SK-N-SH (cell line): ENCODE measurements around the gene TECR. TPM values are rescaled to one million over a fixed set of nuclear protein-coding genes. Genes with fewer than 3 reads are reported as not detected.

Experiments used
- CTCF ChIA-PET: fragments of 300-600, 350-600 bp; formaldehyde crosslinking; extraction: SDS; loops from one replicate; lab custom pipeline; 2021; lab: Yijun Ruan, JAX
- POLR2A ChIA-PET: fragments of 350-600 bp; sonication (Branson Sonifier 250); formaldehyde crosslinking; extraction: SDS; loops from one replicate; lab custom pipeline; 2020; ENCODE audit warnings: antibody characterized with exemption, inconsistent platforms; lab: Yijun Ruan, JAX
- DNase-seq: peaks from one replicate; pipeline ENCODE4 v3.0.0; 2012
- H2AFZ ChIP-seq: fragments of 200-600 bp; sonication (generic); 2 replicates; pipeline ENCODE4 v1.8.1; 2016; ENCODE audit warnings: antibody characterized with exemption, mild to moderate bottlenecking, low read depth
- H3F3A ChIP-seq: fragments of 200-600 bp; sonication (generic); replicated peaks from 2 replicates; pipeline ENCODE3; 2016; ENCODE audit warnings: antibody characterized with exemption, mild to moderate bottlenecking; ENCODE audit not compliant: insufficient read depth
- H3K27ac ChIP-seq, 2 experiments: fragments of 200-500 bp in 1 of 2; fragments of 200-600 bp in 1 of 2; sonication (Bioruptor generic) in 1 of 2; sonication (generic), shearing (Covaris generic) in 1 of 2; 2 replicates each; pipeline versions ENCODE4 v1.5.1 to v1.6.1; 2014 to 2016; ENCODE audit warnings: low read depth in 2 of 2, inconsistent platforms in 1 of 2, low read length in 1 of 2, mild to moderate bottlenecking in 1 of 2, mixed read lengths in 1 of 2
- H3K27me3 ChIP-seq: fragments of 200-600 bp; sonication (generic), shearing (Covaris generic); 2 replicates; pipeline ENCODE4 v1.6.1; 2016; ENCODE audit warnings: mixed run types; ENCODE audit not compliant: insufficient read depth
- H3K36me3 ChIP-seq, 2 experiments: fragments of 200-500 bp in 1 of 2; fragments of 200-600 bp in 1 of 2; sonication (Bioruptor generic) in 1 of 2; sonication (generic) in 1 of 2; replicated peaks in 1 of 2; 2 replicates each; pipeline versions ENCODE3 to v1.5.1; 2014 to 2016; ENCODE audit warnings: low read length in 1 of 2, mild to moderate bottlenecking in 1 of 2; ENCODE audit not compliant: insufficient read depth in 2 of 2, control insufficient read depth in 1 of 2
- H3K4me1 ChIP-seq, 2 experiments: fragments of 200-500 bp in 1 of 2; fragments of 200-600 bp in 1 of 2; sonication (Bioruptor generic) in 1 of 2; sonication (generic), shearing (Covaris generic) in 1 of 2; 2 replicates each; pipeline versions ENCODE4 v1.5.1 to v1.6.1; 2014 to 2016; ENCODE audit warnings: low read depth in 1 of 2, low read length in 1 of 2, mixed run types in 1 of 2; ENCODE audit not compliant: insufficient read depth in 2 of 2, control insufficient read depth in 1 of 2
- H3K4me2 ChIP-seq: fragments of 200-600 bp; sonication (generic), shearing (Covaris generic); 2 replicates; pipeline ENCODE4 v1.6.1; 2017; ENCODE audit warnings: mixed run types
- H3K4me3 ChIP-seq, 2 experiments: fragments of 200-500 bp in 1 of 2; fragments of 200-600 bp in 1 of 2; sonication (Bioruptor generic) in 1 of 2; sonication (generic), shearing (Covaris generic) in 1 of 2; 2 replicates each; pipeline versions ENCODE4 v1.5.1 to v1.8.1; 2014 to 2016; ENCODE audit warnings: low read depth in 2 of 2, inconsistent platforms in 1 of 2, low read length in 1 of 2, mild to moderate bottlenecking in 1 of 2, mixed read lengths in 1 of 2, moderate library complexity in 1 of 2
- H3K79me2 ChIP-seq: fragments of 200-600 bp; sonication (generic); 2 replicates; pipeline ENCODE4 v1.8.1; 2017; ENCODE audit warnings: mild to moderate bottlenecking; ENCODE audit not compliant: insufficient read depth
- H3K9ac ChIP-seq: fragments of 200-600 bp; sonication (generic); 2 replicates; pipeline ENCODE4 v1.6.1; 2017; ENCODE audit warnings: mixed run types
- H3K9me2 ChIP-seq: fragments of 200-600 bp; sonication (generic); 2 replicates; pipeline ENCODE4 v1.6.1; 2017; ENCODE audit warnings: mixed run types
- H3K9me3 ChIP-seq: fragments of 200-600 bp; sonication (generic); 2 replicates; pipeline ENCODE4 v1.6.1; 2017; ENCODE audit warnings: mixed run types, mild to moderate bottlenecking, moderate library complexity
- H4K20me1 ChIP-seq: fragments of 200-600 bp; sonication (generic); 2 replicates; pipeline ENCODE4 v1.6.1; 2017; ENCODE audit warnings: mild to moderate bottlenecking, mixed run types; ENCODE audit not compliant: insufficient read depth
- CHD2 ChIP-seq: fragments of 150-350 bp; IDR thresholded peaks from 2 replicates; pipeline ENCODE4 v1.6.1; 2018; ENCODE audit warnings: low read length; ENCODE audit not compliant: partially characterized antibody
- EP300 ChIP-seq, 2 experiments: IDR thresholded peaks; 2 replicates each; pipeline versions ENCODE4 v1.4.0 to v1.6.1; 2012; ENCODE audit warnings: borderline replicate concordance in 1 of 2, low read depth in 1 of 2, low read length in 1 of 2
- GATA2 ChIP-seq: sonication (generic); formaldehyde crosslinking; IDR thresholded peaks from 2 replicates; pipeline ENCODE4 v1.5.0; 2020; ENCODE audit warnings: mild to moderate bottlenecking, missing genetic modification reagents
- MEF2A ChIP-seq: IDR thresholded peaks from 2 replicates; pipeline ENCODE4 v1.4.0; 2012; ENCODE audit warnings: low read depth, borderline replicate concordance
- POLR2AphosphoS5 ChIP-seq: IDR thresholded peaks from 2 replicates; pipeline ENCODE4 v1.6.1; 2012; ENCODE audit warnings: low read depth, low read length
- RCOR1 ChIP-seq: fragments of 150-350 bp; IDR thresholded peaks from 2 replicates; pipeline ENCODE4 v1.6.1; 2017; ENCODE audit warnings: antibody characterized with exemption, low read length
- RFX5 ChIP-seq: IDR thresholded peaks from 2 replicates; pipeline ENCODE4 v1.6.1; 2012; ENCODE audit warnings: mild to moderate bottlenecking, improper control_type of control experiment, low read length
- TEAD4 ChIP-seq: IDR thresholded peaks from 2 replicates; pipeline ENCODE4 v1.4.0; 2012; ENCODE audit warnings: mild to moderate bottlenecking, borderline replicate concordance; ENCODE audit not compliant: insufficient read depth
- YY1 ChIP-seq: IDR thresholded peaks from 2 replicates; pipeline ENCODE4 v1.4.0; 2012; ENCODE audit warnings: low read depth, mild to moderate bottlenecking
- WGBS: methylation state at CpG from one replicate; pipeline ENCODE4 v1.1.6; 2017; ENCODE audit warnings: low lambda C conversion rate; 5-methylcytosine and 5-hydroxymethylcytosine counted together
- polyA plus RNA-seq, 3 experiments: library from polyadenylated mRNA; depleted of rRNA; stranded (reverse); fragments of >200 nt; gene quantifications; 2 replicates each; pipeline ENCODE4 v1.2.3, GENCODE V29; 2012
- TF ChIP-seq, protein P1 (sequence below): fragments of 150-350 bp; IDR thresholded peaks from 2 replicates; pipeline ENCODE4 v1.6.1; 2017; ENCODE audit warnings: antibody characterized with exemption, low read length, low read depth, borderline replicate concordance
- TF ChIP-seq, protein P2 (sequence below): IDR thresholded peaks from 2 replicates; pipeline ENCODE4 v1.4.0; 2012; ENCODE audit warnings: low read depth, borderline replicate concordance
- TF ChIP-seq, protein P3 (sequence below): fragments of 200-600 bp; sonication (generic); IDR thresholded peaks from 2 replicates; pipeline ENCODE4 v1.6.1; 2017; ENCODE audit warnings: antibody characterized with exemption, mild to moderate bottlenecking, moderate library complexity

The TECR gene
- polyA plus RNA-seq, 1 of the 3 experiments (the other 2 are of a cell fraction): 110 TPM

DNA sequence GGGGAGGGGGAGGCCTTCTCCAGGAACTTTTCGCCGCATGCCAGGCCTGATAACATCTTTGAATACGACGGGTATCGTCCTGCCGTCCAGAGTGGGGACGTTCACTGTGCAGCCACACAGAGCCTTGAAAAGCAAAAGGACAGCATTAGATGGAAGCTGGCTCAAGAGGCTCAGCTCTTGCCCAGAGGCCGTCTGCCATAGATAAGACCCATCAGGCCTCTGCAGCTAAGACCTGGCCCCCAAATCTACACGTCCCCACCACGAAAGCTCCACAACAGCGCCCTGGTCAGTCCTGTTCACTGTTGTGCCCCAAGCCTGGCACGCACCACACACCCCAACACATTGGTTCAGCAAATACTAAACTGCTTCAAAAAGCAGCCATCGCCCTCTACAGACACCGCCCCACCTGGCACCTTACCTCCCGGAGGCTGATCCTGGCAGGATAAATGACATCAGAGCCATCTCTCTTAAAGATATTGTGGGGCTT, 13.3 kb upstream of the TECR start:
- Histone ChIP-seq H3K9me2 (no peaks in the 10 kb centered on the region), H4K20me1 (peaks cover 36% of the 10 kb centered on the region), H3F3A (peaks cover 47% of the 10 kb centered on the region), H3K36me3 (peaks cover 22 to 29% of the 10 kb centered on the region in 2 experiments), H3K27me3 (no peaks in the 10 kb centered on the region), H3K4me3 (peak overlapping the region; percentile 87 to 90), H3K9ac (peak overlapping the region; percentile 99; the same call in 1 of the 2 replicates), H3K4me2 (peak overlapping the region; percentile 95), H3K4me1 (peaks cover 24 to 38% of the 10 kb centered on the region in 2 experiments; a peak in 3 of 4 replicates), H2AFZ (no peak overlapping the region), H3K9me3 (no peaks in the 10 kb centered on the region), H3K27ac (no peak overlapping the region; a peak in 2 of 4 replicates), H3K79me2 (peaks cover 44% of the 10 kb centered on the region)
- WGBS: 68% methylated on average over 10 of the region's 15 CpGs
- DNase-seq: no peak
- ChIA-PET POLR2A (interaction anchor here (1.3 kb wide), 1 partner anchor 38 kb away, joined by 3 read pairs; no protein-coding TSS in a partner anchor), CTCF (interaction anchor here (1.5 to 3.8 kb wide), 3 partner anchors 10 to 36 kb away, joined by 4 to 30 read pairs (median 20); no protein-coding TSS in a partner anchor)
- TF ChIP-seq, protein P1, sequence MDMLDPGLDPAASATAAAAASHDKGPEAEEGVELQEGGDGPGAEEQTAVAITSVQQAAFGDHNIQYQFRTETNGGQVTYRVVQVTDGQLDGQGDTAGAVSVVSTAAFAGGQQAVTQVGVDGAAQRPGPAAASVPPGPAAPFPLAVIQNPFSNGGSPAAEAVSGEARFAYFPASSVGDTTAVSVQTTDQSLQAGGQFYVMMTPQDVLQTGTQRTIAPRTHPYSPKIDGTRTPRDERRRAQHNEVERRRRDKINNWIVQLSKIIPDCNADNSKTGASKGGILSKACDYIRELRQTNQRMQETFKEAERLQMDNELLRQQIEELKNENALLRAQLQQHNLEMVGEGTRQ: no peak
- no peak for TF ChIP-seq RCOR1
- TF ChIP-seq GATA2 (CRISPR knock-in tag): no peak
- TF ChIP-seq TEAD4: no peak

DNA sequence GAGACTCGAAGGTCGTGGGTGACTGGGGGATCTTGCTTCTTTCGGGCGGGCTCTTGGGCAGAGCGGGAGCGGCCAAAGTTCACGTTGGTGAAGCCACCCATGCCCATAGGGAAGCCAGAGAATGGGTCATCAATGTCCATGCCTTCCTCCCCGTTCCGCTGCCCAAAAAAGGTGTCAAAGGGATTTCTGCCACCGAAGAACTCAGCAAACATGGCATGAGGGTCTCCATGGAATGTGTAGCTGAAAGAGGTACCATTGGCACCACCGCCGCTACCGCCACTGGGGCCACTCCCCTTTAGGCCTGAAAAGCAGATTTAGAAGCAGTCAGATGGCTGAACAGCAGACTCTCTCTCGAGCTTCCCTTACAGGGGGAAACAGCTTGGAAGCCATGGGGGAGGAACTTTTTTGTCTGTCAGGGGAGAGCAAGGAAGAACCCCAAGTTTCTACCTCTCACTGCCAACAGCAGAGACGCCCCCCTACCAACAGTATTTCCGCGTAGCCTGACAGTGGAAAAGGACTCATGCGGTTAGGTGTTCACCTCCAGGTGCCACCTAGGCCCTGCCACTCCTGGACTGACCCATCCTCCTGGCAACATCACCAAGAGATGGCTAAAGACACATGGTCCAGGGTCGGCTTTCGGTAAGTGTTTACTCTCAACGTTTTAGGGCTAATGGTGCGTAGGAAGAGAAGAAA, 12.5 kb upstream of the TECR start:
- CTCF ChIA-PET: interaction anchor here (1.4 to 3.8 kb wide), 4 partner anchors 11 to 36 kb away, joined by 3 to 30 read pairs (median 12); no protein-coding TSS in a partner anchor
- Histone ChIP-seq H3K9me3 (no peaks in the 10 kb centered on the region), H4K20me1 (peaks cover 36% of the 10 kb centered on the region), H2AFZ (no peak overlapping the region), H3K4me1 (peaks cover 24 to 38% of the 10 kb centered on the region in 2 experiments; a peak in 3 of 4 replicates), H3K4me3 (peak overlapping the region; percentile 87 to 90), H3K27me3 (no peaks in the 10 kb centered on the region), H3K4me2 (peak overlapping the region; percentile 95), H3F3A (peaks cover 43% of the 10 kb centered on the region), H3K9me2 (no peaks in the 10 kb centered on the region), H3K36me3 (peaks cover 22 to 29% of the 10 kb centered on the region in 2 experiments), H3K27ac (peak overlapping the region; percentile 93 to 96; a peak in 2 of 4 replicates), H3K79me2 (peaks cover 44% of the 10 kb centered on the region), H3K9ac (peak overlapping the region; percentile 99)
- POLR2A ChIA-PET: interaction anchor here (0.9 to 1.5 kb wide), 3 partner anchors 21 to 40 kb away, joined by 3 to 15 read pairs (median 3); partner anchors contain the start of gene GIPC1
- 26% methylated on average over 21 of the region's 22 CpGs for WGBS
- no peak for DNase-seq
- TF ChIP-seq POLR2AphosphoS5 (no peak), RFX5 (no peak), MEF2A (no peak), YY1 (no peak), CHD2 (peak; percentile 6), EP300 (IDR thresholded peaks at IDR 0.05; ENCODE audit: borderline replicate concordance in 1 of 2, low read depth in 1 of 2, low read length in 1 of 2) (no peak)
- TF ChIP-seq, protein P2, sequence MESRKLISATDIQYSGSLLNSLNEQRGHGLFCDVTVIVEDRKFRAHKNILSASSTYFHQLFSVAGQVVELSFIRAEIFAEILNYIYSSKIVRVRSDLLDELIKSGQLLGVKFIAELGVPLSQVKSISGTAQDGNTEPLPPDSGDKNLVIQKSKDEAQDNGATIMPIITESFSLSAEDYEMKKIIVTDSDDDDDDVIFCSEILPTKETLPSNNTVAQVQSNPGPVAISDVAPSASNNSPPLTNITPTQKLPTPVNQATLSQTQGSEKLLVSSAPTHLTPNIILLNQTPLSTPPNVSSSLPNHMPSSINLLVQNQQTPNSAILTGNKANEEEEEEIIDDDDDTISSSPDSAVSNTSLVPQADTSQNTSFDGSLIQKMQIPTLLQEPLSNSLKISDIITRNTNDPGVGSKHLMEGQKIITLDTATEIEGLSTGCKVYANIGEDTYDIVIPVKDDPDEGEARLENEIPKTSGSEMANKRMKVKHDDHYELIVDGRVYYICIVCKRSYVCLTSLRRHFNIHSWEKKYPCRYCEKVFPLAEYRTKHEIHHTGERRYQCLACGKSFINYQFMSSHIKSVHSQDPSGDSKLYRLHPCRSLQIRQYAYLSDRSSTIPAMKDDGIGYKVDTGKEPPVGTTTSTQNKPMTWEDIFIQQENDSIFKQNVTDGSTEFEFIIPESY: no peak
- TF ChIP-seq, protein P3, sequence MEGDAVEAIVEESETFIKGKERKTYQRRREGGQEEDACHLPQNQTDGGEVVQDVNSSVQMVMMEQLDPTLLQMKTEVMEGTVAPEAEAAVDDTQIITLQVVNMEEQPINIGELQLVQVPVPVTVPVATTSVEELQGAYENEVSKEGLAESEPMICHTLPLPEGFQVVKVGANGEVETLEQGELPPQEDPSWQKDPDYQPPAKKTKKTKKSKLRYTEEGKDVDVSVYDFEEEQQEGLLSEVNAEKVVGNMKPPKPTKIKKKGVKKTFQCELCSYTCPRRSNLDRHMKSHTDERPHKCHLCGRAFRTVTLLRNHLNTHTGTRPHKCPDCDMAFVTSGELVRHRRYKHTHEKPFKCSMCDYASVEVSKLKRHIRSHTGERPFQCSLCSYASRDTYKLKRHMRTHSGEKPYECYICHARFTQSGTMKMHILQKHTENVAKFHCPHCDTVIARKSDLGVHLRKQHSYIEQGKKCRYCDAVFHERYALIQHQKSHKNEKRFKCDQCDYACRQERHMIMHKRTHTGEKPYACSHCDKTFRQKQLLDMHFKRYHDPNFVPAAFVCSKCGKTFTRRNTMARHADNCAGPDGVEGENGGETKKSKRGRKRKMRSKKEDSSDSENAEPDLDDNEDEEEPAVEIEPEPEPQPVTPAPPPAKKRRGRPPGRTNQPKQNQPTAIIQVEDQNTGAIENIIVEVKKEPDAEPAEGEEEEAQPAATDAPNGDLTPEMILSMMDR: no peak
- TF ChIP-seq, protein P1: no peak
